ENCODE data around the gene KAT5. TPM values are rescaled to one million over a fixed set of nuclear protein-coding genes. Genes with fewer than 3 reads are reported as not detected.

The KAT5 gene
- total and polyA plus RNA-seq, 2 donors (not counting 3 experiments of a cell fraction or from before 2014, with no cell fraction given): 35.8 to 48.8 TPM

- no peak for TF ChIP-seq MYC (IDR thresholded peaks at IDR 0.05; ENCODE audit: low read depth, low read length)
- TF ChIP-seq MAX (IDR thresholded peaks at IDR 0.05; ENCODE audit: insufficient read depth, insufficient read length): no peak
- no peak for TF ChIP-seq POLR2AphosphoS5 (IDR thresholded peaks at IDR 0.05; ENCODE audit: insufficient read depth, low read depth, low read length)
- no peak for TF ChIP-seq EZH2 (IDR thresholded peaks at IDR 0.05; ENCODE audit: borderline replicate concordance, low read depth, low read length, severe bottlenecking)
- no peak for TF ChIP-seq CTCF (IDR thresholded peaks at IDR 0.05; ENCODE audit: extremely low read depth in 1 of 2, insufficient read depth in 1 of 2, low read depth in 1 of 2, low read length in 2 of 2)
- no peak for TF ChIP-seq GATA2 (IDR thresholded peaks at IDR 0.05; ENCODE audit: insufficient read depth, insufficient read length, low read depth, low read length)
- peak; percentile 53 for TF ChIP-seq POLR2A (IDR thresholded peaks at IDR 0.05; ENCODE audit: low read depth, low read length)
- TSS peak; percentile 64 for BruUV-seq (replicated peaks)
- dilution Hi-C loops (cut with MboI; ENCODE audit: extremely low pct_ligation_motif_present, low sequenced_read_pairs): no loop called here
- intact Hi-C loops (cut with micrococcal nuclease): loop anchor here (1.0 kb wide), 3 partner anchors 8 to 57 kb away; partner anchors contain the start of gene RNASEH2C
- no peaks in the 10 kb centered on the region for H3K9me3 ChIP-seq (replicated peaks; ENCODE audit: control insufficient read depth, insufficient read depth, low read length)
- H3K4me2 ChIP-seq (ENCODE audit: insufficient read depth, low read length): peak overlapping the region; percentile 51
- H3K27me3 ChIP-seq (ENCODE audit: control insufficient read depth in 2 of 2, insufficient read depth in 2 of 2, low read length in 2 of 2): no peaks in the 10 kb centered on the region
- H3K9me1 ChIP-seq (replicated peaks; ENCODE audit: control insufficient read depth, extremely low read depth, insufficient read depth, low read length): no peaks in the 10 kb centered on the region
- ChIA-PET POLR2A (interaction anchor here (0.5 to 1.7 kb wide), 8 partner anchors 8 to 180 kb away, joined by 3 to 9 read pairs (median 4); partner anchors contain the start of genes MUS81, RNASEH2C and SIPA1), CTCF (interaction anchor here (0.9 to 3.4 kb wide), 14 partner anchors 7 to 276 kb away, joined by 3 to 30 read pairs (median 7); partner anchors contain the start of genes AP5B1, FIBP, RELA and RNASEH2C)
- peak overlapping the region; percentile 87 for H3K9ac ChIP-seq (replicated peaks; ENCODE audit: extremely low read depth, insufficient read depth, low read length)
- H3K36me3 ChIP-seq (ENCODE audit: control insufficient read depth in 2 of 2, extremely low read depth in 1 of 2, insufficient read depth in 2 of 2, low read length in 2 of 2): peaks cover 8 to 23% of the 10 kb centered on the region in 2 experiments
- peak overlapping the region; percentile 89 for H3K27ac ChIP-seq (ENCODE audit: insufficient read depth, low read depth, low read length)
- H3K4me1 ChIP-seq (ENCODE audit: control insufficient read depth, extremely low read depth, insufficient read depth, low read length): peaks cover 6% of the 10 kb centered on the region
- no peak for DNase-seq (ENCODE audit: low read depth, low spot score)
- peak overlapping the region; percentile 0 for H2AFZ ChIP-seq (ENCODE audit: low read depth, low read length)
- H3K4me3 ChIP-seq (replicated peaks in 1 of 3; ENCODE audit: insufficient read depth in 1 of 3, low read depth in 1 of 3, low read length in 3 of 3): peak overlapping the region; percentile 19 to 66 (median 49)
- H4K20me1 ChIP-seq (replicated peaks; ENCODE audit: control insufficient read depth, extremely low read depth, insufficient read depth, low read length): no peaks in the 10 kb centered on the region
- H3K79me2 ChIP-seq (ENCODE audit: control insufficient read depth, insufficient read depth, low read length): no peaks in the 10 kb centered on the region
- FAIRE-seq: no peak
These were observed 603 bp downstream of the KAT5 start for GRCh38 chr11:65712633-65713076.

All from endothelial cell of umbilical vein (primary cell).